Naive thymus-derived CD4-positive, alpha-beta T cell (primary cell): Measurements from ENCODE around the gene ADPRS. TPM values are rescaled to one million over a fixed set of nuclear protein-coding genes. Genes with fewer than 3 reads are reported as not detected.

Experiments
- ATAC-seq: fragments of 150-1000 bp; cut with Tn5 transposase; 2 replicates; pipeline ENCODE4 v1.10.0; 2021; ENCODE audit warnings: mild to moderate bottlenecking, moderate library complexity
- CTCF ChIA-PET: fragments of 350-600 bp; sonication (Branson Sonifier 250); formaldehyde crosslinking; loops from one replicate; lab custom pipeline; 2021; ENCODE audit warnings: antibody characterized with exemption; lab: Charles Lee
- POLR2A ChIA-PET: fragments of 350-600 bp; sonication (Branson Sonifier 250); formaldehyde crosslinking; loops from one replicate; lab custom pipeline; 2021; ENCODE audit warnings: antibody characterized with exemption, inconsistent platforms; lab: Charles Lee
- DNase-seq, 9 donors: peaks; one replicate each; pipeline versions ENCODE4 v3.0.0 to v3.0.0-alpha.2; 2020 to 2022; ENCODE audit warnings: mixed read lengths in 1 of 9
- H3K27ac ChIP-seq: one replicate; pipeline ENCODE4 v1.7.0; 2013; ENCODE audit warnings: mild to moderate bottlenecking, low read depth, low read length, moderate library complexity
- H3K27me3 ChIP-seq, 2 donors: one replicate each; pipeline ENCODE4 v1.7.0; 2013; ENCODE audit warnings: low read length in 2 of 2, mild to moderate bottlenecking in 2 of 2, moderate library complexity in 2 of 2; ENCODE audit not compliant: control insufficient read depth in 2 of 2, insufficient read depth in 2 of 2
- H3K36me3 ChIP-seq, 3 experiments: 1 replicate in 2 of 3; 2 replicates in 1 of 3; pipeline ENCODE4 v1.7.0; 2013; ENCODE audit warnings: low read length in 3 of 3, mild to moderate bottlenecking in 3 of 3, moderate library complexity in 1 of 3; ENCODE audit not compliant: insufficient read depth in 3 of 3, control insufficient read depth in 2 of 3
- H3K4me1 ChIP-seq, 2 donors: one replicate each; pipeline ENCODE4 v1.7.0; 2013; ENCODE audit warnings: low read length in 2 of 2, mild to moderate bottlenecking in 2 of 2, moderate library complexity in 1 of 2; ENCODE audit not compliant: control insufficient read depth in 2 of 2, insufficient read depth in 2 of 2
- H3K4me3 ChIP-seq: 2 replicates; pipeline ENCODE4 v1.7.0; 2013; ENCODE audit warnings: mild to moderate bottlenecking, low read length
- H3K9me3 ChIP-seq, 3 experiments: 1 replicate in 2 of 3; 2 replicates in 1 of 3; pipeline ENCODE4 v1.7.0; 2013; ENCODE audit warnings: low read length in 3 of 3; ENCODE audit not compliant: control insufficient read depth in 2 of 3
- H3K27ac Mint-ChIP-seq, 9 donors: one replicate each; pipeline ENCODE4 v1.8.0; 2020 to 2022; ENCODE audit warnings: mixed read lengths in 9 of 9, mild to moderate bottlenecking in 8 of 9, moderate library complexity in 5 of 9, inconsistent platforms in 2 of 9
- H3K27me3 Mint-ChIP-seq, 5 donors: one replicate each; pipeline ENCODE4 v1.8.0; 2021 to 2022; ENCODE audit warnings: mixed read lengths in 5 of 5, mild to moderate bottlenecking in 1 of 5
- H3K36me3 Mint-ChIP-seq, 5 donors: one replicate each; pipeline ENCODE4 v1.8.0; 2020 to 2022; ENCODE audit warnings: mixed read lengths in 5 of 5, mild to moderate bottlenecking in 3 of 5, inconsistent platforms in 1 of 5
- H3K4me1 Mint-ChIP-seq, 7 donors: one replicate each; pipeline ENCODE4 v1.8.0; 2020 to 2022; ENCODE audit warnings: mixed read lengths in 7 of 7, mild to moderate bottlenecking in 3 of 7, inconsistent platforms in 1 of 7
- H3K4me3 Mint-ChIP-seq, 10 donors: one replicate each; pipeline ENCODE4 v1.8.0; 2020 to 2022; ENCODE audit warnings: mild to moderate bottlenecking in 10 of 10, mixed read lengths in 10 of 10, moderate library complexity in 6 of 10, inconsistent platforms in 2 of 10
- H3K9me3 Mint-ChIP-seq, 11 donors: one replicate each; pipeline ENCODE4 v1.8.0; 2020 to 2022; ENCODE audit warnings: mixed read lengths in 11 of 11, mild to moderate bottlenecking in 4 of 11, inconsistent platforms in 1 of 11, moderate library complexity in 1 of 11
- intact Hi-C, 2 donors: fragments of 100-400 bp; cut with micrococcal nuclease; formaldehyde crosslinking; loops; one replicate each; pipeline ENCODE4 v1.15.1; 2023
- polyA plus RNA-seq, 2 donors: library from polyadenylated mRNA; unstranded; fragments of 300-500 nt; fragmentation: Illumina TruSeq; gene quantifications; one replicate each; pipeline ENCODE4 v1.2.3, GENCODE V29; 2021
- total RNA-seq, 6 experiments: library from RNA in 5 of 6; stranded (reverse) in 5 of 6; gene quantifications; 1 replicate in 5 of 6; 2 replicates in 1 of 6; pipeline ENCODE4 v1.2.3 and lab custom pipeline; 2021 to 2026

The ADPRS gene, protein sequence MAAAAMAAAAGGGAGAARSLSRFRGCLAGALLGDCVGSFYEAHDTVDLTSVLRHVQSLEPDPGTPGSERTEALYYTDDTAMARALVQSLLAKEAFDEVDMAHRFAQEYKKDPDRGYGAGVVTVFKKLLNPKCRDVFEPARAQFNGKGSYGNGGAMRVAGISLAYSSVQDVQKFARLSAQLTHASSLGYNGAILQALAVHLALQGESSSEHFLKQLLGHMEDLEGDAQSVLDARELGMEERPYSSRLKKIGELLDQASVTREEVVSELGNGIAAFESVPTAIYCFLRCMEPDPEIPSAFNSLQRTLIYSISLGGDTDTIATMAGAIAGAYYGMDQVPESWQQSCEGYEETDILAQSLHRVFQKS
- total RNA-seq (10 to 100 TPM; 18.0 to 30.2 (median 24.2) TPM), polyA plus RNA-seq (10 to 100 TPM; 18.3 to 35.4 TPM), total RNA-seq (lab: John Stamatoyannopoulos, UW) (24.9 reads per million, percentile 55 among the genes with 10 or more reads in this experiment)

- peak within 1 kb of the TSS; percentile 47 for H3K4me3 ChIP-seq
- peaks cover 11 to 16% of the 10 kb centered on the region in 2 donors for H3K4me1 ChIP-seq
- peaks cover 0 to 34% (median 4%) of the 10 kb centered on the region in 3 experiments for H3K36me3 ChIP-seq
- DNase-seq (peak; percentile 81 to 95 (median 88)), ATAC-seq (peak; percentile 98)
- ChIA-PET POLR2A (interaction anchor here (0.7 to 1.2 kb wide), 6 partner anchors 16 to 136 kb away, joined by 3 to 6 read pairs (median 4); partner anchors contain the start of genes THRAP3 and TRAPPC3), CTCF (interaction anchor here (0.5 to 0.6 kb wide), 2 partner anchors 100 to 177 kb away, joined by 3 to 5 read pairs; no protein-coding TSS in a partner anchor)
- H3K27ac Mint-ChIP-seq = peak within 1 kb of the TSS; percentile 86 to 97 (median 90)
- peaks cover 10 to 18% (median 10%) of the 10 kb centered on the region in 5 donors for H3K27me3 Mint-ChIP-seq
- peaks cover 12 to 30% (median 23%) of the 10 kb centered on the region in 7 donors for H3K4me1 Mint-ChIP-seq
- H3K27ac ChIP-seq = peak within 1 kb of the TSS; percentile 98
- H3K9me3 ChIP-seq = no peaks in the 10 kb centered on the region
- peaks cover 0 to 17% (median 0%) of the 10 kb centered on the region in 5 donors for H3K36me3 Mint-ChIP-seq
- peak within 1 kb of the TSS; percentile 83 to 96 (median 93) for H3K4me3 Mint-ChIP-seq
- intact Hi-C loops = loop anchor here (1.0 to 5.0 kb wide), 10 partner anchors 21 to 1604 kb away; partner anchors contain the start of genes AGO1 (in 2 of the 2), AGO3 (in 2 of the 2), THRAP3 (in 2 of the 2) and TRAPPC3 (in 2 of the 2)
- peaks cover 0 to 2% (median 0%) of the 10 kb centered on the region in 11 donors for H3K9me3 Mint-ChIP-seq
- H3K27me3 ChIP-seq = peaks cover 0 to 5% of the 10 kb centered on the region in 2 donors
These were observed at the start of gene ADPRS for GRCh38 chr1:36088577-36089392. Gene ADPRS, plus strand, starts transcription at chr1:36088892. Its CDS starts 13 bp downstream, at chr1:36088905.

- Histone ChIP-seq H3K4me3 (no peak overlapping the region), H3K27ac (no peak overlapping the region), H3K36me3 (peaks cover 0 to 45% (median 14%) of the 10 kb centered on the region in 3 experiments), H3K4me1 (no peaks in the 10 kb centered on the region), H3K27me3 (no peaks in the 10 kb centered on the region), H3K9me3 (no peaks in the 10 kb centered on the region)
- no peaks in the 10 kb centered on the region for H3K4me1 Mint-ChIP-seq
- no peak for DNase-seq
- intact Hi-C loops = no loop called here
- no peak for ATAC-seq
- H3K36me3 Mint-ChIP-seq = peaks cover 0 to 50% (median 41%) of the 10 kb centered on the region in 5 donors
- ChIA-PET CTCF (no interaction called here), POLR2A (no interaction called here)
- no peak overlapping the region for H3K27ac Mint-ChIP-seq
- H3K27me3 Mint-ChIP-seq = no peaks in the 10 kb centered on the region
- H3K9me3 Mint-ChIP-seq = no peaks in the 10 kb centered on the region
- H3K4me3 Mint-ChIP-seq = no peak overlapping the region
These were observed 48.5 kb upstream of the ADPRS start for GRCh38 chr1:36040238-36040637.

DNA sequence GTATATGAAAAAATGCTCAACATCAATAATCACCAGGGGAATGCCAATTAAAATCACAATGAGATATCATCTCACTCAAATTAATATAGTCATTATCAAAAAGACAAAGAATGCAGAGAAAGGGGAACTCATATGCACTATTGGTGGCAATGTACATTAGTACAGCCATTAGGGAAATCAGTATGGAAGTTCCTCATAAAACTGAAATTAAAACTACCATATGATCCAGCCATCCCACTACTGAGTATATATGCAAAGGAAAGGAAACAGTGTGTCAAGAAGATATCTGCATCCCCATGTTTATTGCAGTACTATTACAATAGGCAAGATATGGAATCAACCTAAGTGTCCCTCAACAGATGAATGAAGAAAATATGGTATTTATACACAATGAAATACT, 36.9 kb upstream of the ADPRS start:
- peaks cover 0 to 8% (median 6%) of the 10 kb centered on the region in 11 donors for H3K9me3 Mint-ChIP-seq
- peaks cover 0 to 25% (median 0%) of the 10 kb centered on the region in 3 experiments for H3K36me3 ChIP-seq
- CTCF ChIA-PET = interaction anchor here (0.7 kb wide), 1 partner anchor 211 kb away, joined by 3 read pairs; no protein-coding TSS in a partner anchor
- POLR2A ChIA-PET = no interaction called here
- intact Hi-C loops = no loop called here
- DNase-seq = no peak
- peak overlapping the region in 1 of 9 donors; percentile 0 for H3K27ac Mint-ChIP-seq
- ATAC-seq = no peak
- no peaks in the 10 kb centered on the region for H3K27me3 Mint-ChIP-seq
- no peaks in the 10 kb centered on the region for H3K27me3 ChIP-seq
- no peak overlapping the region for H3K27ac ChIP-seq
- H3K4me3 ChIP-seq = no peak overlapping the region
- no peaks in the 10 kb centered on the region for H3K4me1 ChIP-seq
- H3K4me1 Mint-ChIP-seq = peaks cover 0 to 5% (median 0%) of the 10 kb centered on the region in 7 donors
- H3K4me3 Mint-ChIP-seq = no peak overlapping the region
- H3K9me3 ChIP-seq = peaks cover 0 to 12% (median 0%) of the 10 kb centered on the region in 3 experiments
- H3K36me3 Mint-ChIP-seq = peaks cover 10 to 55% (median 46%) of the 10 kb centered on the region in 5 donors

GRCh38 chr1:36053978-36054377, 34.7 kb upstream of the ADPRS start:
- Histone ChIP-seq H3K9me3 (no peaks in the 10 kb centered on the region), H3K36me3 (peaks cover 0 to 12% (median 0%) of the 10 kb centered on the region in 3 experiments), H3K27me3 (no peaks in the 10 kb centered on the region), H3K4me1 (no peaks in the 10 kb centered on the region), H3K4me3 (no peak overlapping the region), H3K27ac (no peak overlapping the region)
- Mint-ChIP-seq H3K27ac (no peak overlapping the region), H3K27me3 (no peaks in the 10 kb centered on the region), H3K9me3 (peaks cover 0 to under 1% (median 0%) of the 10 kb centered on the region in 11 donors), H3K4me1 (peaks cover 0 to 5% (median 0%) of the 10 kb centered on the region in 7 donors), H3K36me3 (peaks cover 0 to 33% (median 29%) of the 10 kb centered on the region in 5 donors), H3K4me3 (no peak overlapping the region)
- POLR2A ChIA-PET = interaction anchor here (0.6 kb wide), 1 partner anchor 19 kb away, joined by 3 read pairs; no protein-coding TSS in a partner anchor
- CTCF ChIA-PET = no interaction called here
- ATAC-seq (no peak), DNase-seq (no peak)
- intact Hi-C loops = no loop called here

DNA sequence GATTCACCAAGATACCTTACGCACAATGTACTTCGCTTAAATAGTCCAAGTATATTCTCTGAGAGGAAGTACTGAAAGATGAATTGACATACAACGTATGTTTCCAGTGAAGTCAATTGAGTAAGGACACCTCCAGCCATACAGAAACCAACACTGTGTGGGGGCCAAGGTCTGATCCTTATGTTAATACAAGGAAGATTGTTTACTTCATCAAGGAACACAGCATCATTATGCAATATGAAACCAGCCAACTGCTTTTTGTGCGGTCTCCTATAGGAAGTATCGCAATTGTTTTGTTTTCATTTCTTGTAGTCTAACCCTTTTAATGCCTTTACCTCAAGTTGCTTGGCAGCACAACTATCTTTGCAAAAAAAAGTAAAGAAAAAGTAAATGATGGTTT, 33.0 kb upstream of the ADPRS start:
- Histone ChIP-seq H3K4me3 (no peak overlapping the region), H3K27me3 (no peaks in the 10 kb centered on the region), H3K36me3 (peaks cover 0 to 11% (median 0%) of the 10 kb centered on the region in 3 experiments), H3K9me3 (no peaks in the 10 kb centered on the region), H3K27ac (no peak overlapping the region), H3K4me1 (no peaks in the 10 kb centered on the region)
- intact Hi-C loops = no loop called here
- Mint-ChIP-seq H3K27ac (no peak overlapping the region), H3K36me3 (peaks cover 0 to 29% (median 24%) of the 10 kb centered on the region in 5 donors), H3K4me1 (peaks cover 0 to 5% (median 0%) of the 10 kb centered on the region in 7 donors), H3K9me3 (no peaks in the 10 kb centered on the region), H3K27me3 (no peaks in the 10 kb centered on the region), H3K4me3 (no peak overlapping the region)
- ATAC-seq = no peak
- DNase-seq = no peak
- ChIA-PET CTCF (no interaction called here), POLR2A (no interaction called here)

- ChIA-PET POLR2A (no interaction called here), CTCF (no interaction called here)
These were observed 26.4 kb upstream of the ADPRS start for GRCh38 chr1:36062315-36062714.

More at GRCh38 chr1:36062315-36062714, 26.4 kb upstream of the ADPRS start:
- Histone ChIP-seq H3K36me3 (no peaks in the 10 kb centered on the region), H3K4me3 (no peak overlapping the region), H3K27ac (no peak overlapping the region), H3K4me1 (no peaks in the 10 kb centered on the region), H3K27me3 (no peaks in the 10 kb centered on the region), H3K9me3 (no peaks in the 10 kb centered on the region)
- Mint-ChIP-seq H3K9me3 (no peaks in the 10 kb centered on the region), H3K36me3 (peaks cover 0 to 7% (median 3%) of the 10 kb centered on the region in 5 donors), H3K27ac (no peak overlapping the region), H3K4me1 (no peaks in the 10 kb centered on the region), H3K27me3 (no peaks in the 10 kb centered on the region), H3K4me3 (no peak overlapping the region)
- no peak for ATAC-seq
- intact Hi-C loops = no loop called here
- no peak for DNase-seq
